Type B pancreatic cell (in vitro differentiated cells): ENCODE measurements around the gene GCNT4. TPM values are rescaled to one million over a fixed set of nuclear protein-coding genes. Genes with fewer than 3 reads are reported as not detected.

Experiments
- DNase-seq: peaks from one replicate; pipeline ENCODE4 v3.0.0; 2021; ENCODE audit warnings: mixed read lengths; ENCODE audit not compliant: unreplicated experiment; ENCODE audit errors: extremely low spot score
- H3K27ac Mint-ChIP-seq: 2 replicates; pipeline ENCODE4 v1.8.0; 2021; ENCODE audit warnings: mild to moderate bottlenecking, mixed read lengths
- H3K27me3 Mint-ChIP-seq: 2 replicates; pipeline ENCODE4 v1.8.0; 2021; ENCODE audit warnings: mixed read lengths
- H3K36me3 Mint-ChIP-seq: 2 replicates; pipeline ENCODE4 v1.8.0; 2021; ENCODE audit warnings: mixed read lengths
- H3K4me1 Mint-ChIP-seq: one replicate; pipeline ENCODE4 v1.8.0; 2021; ENCODE audit warnings: mixed read lengths; ENCODE audit not compliant: unreplicated experiment
- H3K4me3 Mint-ChIP-seq: 2 replicates; pipeline ENCODE4 v1.8.0; 2021; ENCODE audit warnings: mild to moderate bottlenecking, mixed read lengths
- H3K9me3 Mint-ChIP-seq: 2 replicates; pipeline ENCODE4 v1.8.0; 2021; ENCODE audit warnings: mixed read lengths
- CTCF ChIP-seq: fragments of 200-600 bp; sonication (generic); conservative IDR thresholded peaks from 2 replicates; pipeline ENCODE4 v1.5.0; 2021; ENCODE audit warnings: antibody characterized with exemption, mild to moderate bottlenecking
- total RNA-seq: library from RNA; stranded (reverse); gene quantifications from 2 replicates; pipeline ENCODE4 v1.2.1, GENCODE V29; 2021; ENCODE audit warnings: low replicate concordance

The GCNT4 gene
- total RNA-seq, 1 donor from 2014 or later: 7.1 TPM

DNA sequence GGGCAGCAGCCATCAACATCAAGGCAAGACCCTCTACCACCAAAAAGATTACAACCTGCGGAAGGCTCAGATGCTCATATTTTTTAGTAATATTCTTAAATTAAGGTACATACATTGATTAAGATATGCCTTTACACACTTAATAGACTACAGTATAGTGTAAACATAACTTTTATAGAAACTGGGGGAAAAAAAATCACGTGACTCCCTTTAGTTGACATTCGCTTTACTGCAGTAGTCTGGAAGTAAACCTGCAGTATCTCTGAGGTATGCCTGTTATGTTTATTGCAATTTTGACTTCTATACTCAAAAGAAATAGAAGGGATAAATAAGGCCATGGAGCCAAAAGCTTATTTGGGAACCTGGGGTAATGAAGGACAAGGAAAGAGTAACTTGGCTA, 15.1 kb upstream of the GCNT4 start:
- no peaks in the 10 kb centered on the region for H3K36me3 Mint-ChIP-seq
- no peak overlapping the region for H3K4me3 Mint-ChIP-seq
- H3K9me3 Mint-ChIP-seq: no peaks in the 10 kb centered on the region
- H3K27ac Mint-ChIP-seq: no peak overlapping the region
- H3K27me3 Mint-ChIP-seq: no peaks in the 10 kb centered on the region
- no peak for DNase-seq
- TF ChIP-seq CTCF: no peak
- no peaks in the 10 kb centered on the region for H3K4me1 Mint-ChIP-seq

GRCh38 chr5:75062925-75063531, 10.7 kb upstream of the GCNT4 start:
- no peaks in the 10 kb centered on the region for H3K9me3 Mint-ChIP-seq
- H3K27ac Mint-ChIP-seq: no peak overlapping the region
- no peak for DNase-seq
- no peaks in the 10 kb centered on the region for H3K36me3 Mint-ChIP-seq
- H3K27me3 Mint-ChIP-seq: no peaks in the 10 kb centered on the region
- peaks cover 8% of the 10 kb centered on the region for H3K4me1 Mint-ChIP-seq
- no peak for TF ChIP-seq CTCF
- no peak overlapping the region for H3K4me3 Mint-ChIP-seq

- Mint-ChIP-seq H3K27me3 (no peaks in the 10 kb centered on the region), H3K9me3 (no peaks in the 10 kb centered on the region), H3K27ac (no peak overlapping the region), H3K4me1 (peaks cover 8% of the 10 kb centered on the region), H3K4me3 (no peak overlapping the region), H3K36me3 (no peaks in the 10 kb centered on the region)
- DNase-seq: no peak
- TF ChIP-seq CTCF: no peak
Measured at GRCh38 chr5:75059912-75060545, 7.7 kb upstream of the GCNT4 start.

GRCh38 chr5:75058986-75059535, 6.7 kb upstream of the GCNT4 start:
- Mint-ChIP-seq H3K9me3 (no peaks in the 10 kb centered on the region), H3K27me3 (peaks cover 5% of the 10 kb centered on the region), H3K27ac (no peak overlapping the region), H3K36me3 (no peaks in the 10 kb centered on the region), H3K4me1 (peaks cover 14% of the 10 kb centered on the region), H3K4me3 (no peak overlapping the region)
- TF ChIP-seq CTCF: no peak
- no peak for DNase-seq

- no peak for DNase-seq
- TF ChIP-seq CTCF: no peak
- Mint-ChIP-seq H3K4me3 (no peak overlapping the region), H3K27ac (no peak overlapping the region), H3K36me3 (no peaks in the 10 kb centered on the region), H3K4me1 (peaks cover 14% of the 10 kb centered on the region), H3K9me3 (no peaks in the 10 kb centered on the region), H3K27me3 (peaks cover 9% of the 10 kb centered on the region)
Measured at GRCh38 chr5:75057561-75057960, 5.2 kb upstream of the GCNT4 start.
